ENCODE measurements around the gene MMP20. TPM values are rescaled to one million over a fixed set of nuclear protein-coding genes. Genes with fewer than 3 reads are reported as not detected.

Gene MMP20
- total RNA-seq, 1 experiment from 2014 or later, result not detected

DNA sequence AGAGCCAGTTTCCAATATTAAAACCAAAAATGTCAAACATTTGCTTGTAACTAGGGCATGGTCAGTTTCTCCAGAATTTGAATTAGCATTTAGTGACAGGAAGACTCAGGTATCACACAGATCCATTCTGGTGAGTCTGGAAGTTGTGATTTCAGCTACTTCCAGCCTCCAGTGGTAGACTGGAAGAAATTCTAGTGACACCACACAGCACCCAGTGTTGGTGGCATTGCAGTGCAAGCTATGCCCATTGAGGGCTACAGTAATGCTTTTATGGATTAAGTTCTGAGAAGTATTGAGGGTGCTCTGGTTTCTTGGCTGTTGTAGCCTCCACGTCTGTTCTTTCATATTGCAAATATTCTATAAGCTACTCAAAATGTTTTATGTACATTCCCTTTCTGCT, 31.4 kb upstream of the MMP20 start:
- ChIA-PET POLR2A (no interaction called here), CTCF (no interaction called here)
- H3K27ac ChIP-seq (ENCODE audit: low read length), result no peak overlapping the region
- DNase-seq (ENCODE audit: low read depth, low spot score) (no peak), ATAC-seq (0 out of 2 replicates have a peak, but pooled peaks have one; percentile 53)
- intact Hi-C loops (cut with micrococcal nuclease; ENCODE audit: unreplicated experiment), result no loop called here
- H3K9me3 ChIP-seq (ENCODE audit: control insufficient read depth, insufficient read depth, low read depth, low read length), result peaks cover 3% of the 10 kb centered on the region; the same call in 1 of the 2 replicates
- H3K27me3 ChIP-seq (ENCODE audit: control insufficient read depth, insufficient read depth, low read length), result no peaks in the 10 kb centered on the region
- BruUV-seq (replicated peaks), result no TSS peak
- no peaks in the 10 kb centered on the region for H3K36me3 ChIP-seq (ENCODE audit: control insufficient read depth, insufficient read depth, low read length)
- in situ Hi-C loops (cut with HindIII; ENCODE audit: low pct_unique_long_range_greater_than_20kb, low sequenced_read_pairs), result no loop called here
- H3K4me3 ChIP-seq (ENCODE audit: low read depth in 2 of 2, low read length in 2 of 2), result no peak overlapping the region
- no peaks in the 10 kb centered on the region for H3K4me1 ChIP-seq (ENCODE audit: control insufficient read depth, insufficient read depth, low read length)
- TF ChIP-seq REST (IDR thresholded peaks at IDR 0.05; ENCODE audit: insufficient read depth in 1 of 2, low read depth in 2 of 2, low read length in 1 of 2) (no peak), TCF7L2 (IDR thresholded peaks at IDR 0.05; ENCODE audit: low read depth, low read length) (no peak), SIN3A (IDR thresholded peaks at IDR 0.05; ENCODE audit: borderline replicate concordance, insufficient read depth, low read depth, low read length) (no peak), POLR2AphosphoS5 (IDR thresholded peaks at IDR 0.05; ENCODE audit: low read depth, low read length) (no peak)
- TF ChIP-seq, protein P1, sequence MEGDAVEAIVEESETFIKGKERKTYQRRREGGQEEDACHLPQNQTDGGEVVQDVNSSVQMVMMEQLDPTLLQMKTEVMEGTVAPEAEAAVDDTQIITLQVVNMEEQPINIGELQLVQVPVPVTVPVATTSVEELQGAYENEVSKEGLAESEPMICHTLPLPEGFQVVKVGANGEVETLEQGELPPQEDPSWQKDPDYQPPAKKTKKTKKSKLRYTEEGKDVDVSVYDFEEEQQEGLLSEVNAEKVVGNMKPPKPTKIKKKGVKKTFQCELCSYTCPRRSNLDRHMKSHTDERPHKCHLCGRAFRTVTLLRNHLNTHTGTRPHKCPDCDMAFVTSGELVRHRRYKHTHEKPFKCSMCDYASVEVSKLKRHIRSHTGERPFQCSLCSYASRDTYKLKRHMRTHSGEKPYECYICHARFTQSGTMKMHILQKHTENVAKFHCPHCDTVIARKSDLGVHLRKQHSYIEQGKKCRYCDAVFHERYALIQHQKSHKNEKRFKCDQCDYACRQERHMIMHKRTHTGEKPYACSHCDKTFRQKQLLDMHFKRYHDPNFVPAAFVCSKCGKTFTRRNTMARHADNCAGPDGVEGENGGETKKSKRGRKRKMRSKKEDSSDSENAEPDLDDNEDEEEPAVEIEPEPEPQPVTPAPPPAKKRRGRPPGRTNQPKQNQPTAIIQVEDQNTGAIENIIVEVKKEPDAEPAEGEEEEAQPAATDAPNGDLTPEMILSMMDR (IDR thresholded peaks at IDR 0.05), result no peak

GRCh38 chr11:102655547-102655946, 30.4 kb upstream of the MMP20 start:
- H3K4me3 ChIP-seq (ENCODE audit: low read depth in 2 of 2, low read length in 2 of 2), result no peak overlapping the region
- TF ChIP-seq SIN3A (IDR thresholded peaks at IDR 0.05; ENCODE audit: borderline replicate concordance, insufficient read depth, low read depth, low read length), result no peak
- TF ChIP-seq, protein P1 (IDR thresholded peaks at IDR 0.05), result no peak
- TF ChIP-seq REST (IDR thresholded peaks at IDR 0.05; ENCODE audit: insufficient read depth in 1 of 2, low read depth in 2 of 2, low read length in 1 of 2), result no peak
- TF ChIP-seq POLR2AphosphoS5 (IDR thresholded peaks at IDR 0.05; ENCODE audit: low read depth, low read length), result no peak
- TF ChIP-seq TCF7L2 (IDR thresholded peaks at IDR 0.05; ENCODE audit: low read depth, low read length), result no peak
- CTCF ChIA-PET, result no interaction called here
- in situ Hi-C loops (cut with HindIII; ENCODE audit: low pct_unique_long_range_greater_than_20kb, low sequenced_read_pairs), result no loop called here
- H3K27me3 ChIP-seq (ENCODE audit: control insufficient read depth, insufficient read depth, low read length), result no peaks in the 10 kb centered on the region
- no peaks in the 10 kb centered on the region for H3K36me3 ChIP-seq (ENCODE audit: control insufficient read depth, insufficient read depth, low read length)
- peaks cover 3% of the 10 kb centered on the region; the same call in 1 of the 2 replicates for H3K9me3 ChIP-seq (ENCODE audit: control insufficient read depth, insufficient read depth, low read depth, low read length)
- H3K4me1 ChIP-seq (ENCODE audit: control insufficient read depth, insufficient read depth, low read length), result no peaks in the 10 kb centered on the region
- no TSS peak for BruUV-seq (replicated peaks)
- POLR2A ChIA-PET, result no interaction called here
- H3K27ac ChIP-seq (ENCODE audit: low read length), result no peak overlapping the region
- ATAC-seq (no peak), DNase-seq (ENCODE audit: low read depth, low spot score) (no peak)
- intact Hi-C loops (cut with micrococcal nuclease; ENCODE audit: unreplicated experiment), result no loop called here
